Muscle layer of duodenum (tissue), 2 donors: ENCODE measurements around the gene MGMT.

ENCODE experiments used
- H3K27ac ChIP-seq: one replicate; pipeline ENCODE4 v1.7.0; 2013; ENCODE audit warnings: mild to moderate bottlenecking, low read length
- H3K27me3 ChIP-seq: one replicate; pipeline ENCODE4 v1.7.0; 2013; ENCODE audit warnings: low read depth, mild to moderate bottlenecking, control low read depth, low read length
- H3K36me3 ChIP-seq, 2 donors: one replicate each; pipeline ENCODE4 v1.7.0; 2013; ENCODE audit warnings: low read length in 2 of 2, control low read depth in 1 of 2, mild to moderate bottlenecking in 1 of 2; ENCODE audit not compliant: insufficient read depth in 2 of 2, control insufficient read depth in 1 of 2
- H3K4me1 ChIP-seq, 2 donors: one replicate each; pipeline ENCODE4 v1.7.0; 2013; ENCODE audit warnings: low read length in 2 of 2, mild to moderate bottlenecking in 2 of 2, control low read depth in 1 of 2, moderate library complexity in 1 of 2; ENCODE audit not compliant: insufficient read depth in 2 of 2, control insufficient read depth in 1 of 2
- H3K4me3 ChIP-seq, 2 donors: one replicate each; pipeline ENCODE4 v1.7.0; 2013; ENCODE audit warnings: low read length in 2 of 2, low read depth in 1 of 2, mild to moderate bottlenecking in 1 of 2
- H3K9me3 ChIP-seq, 2 donors: one replicate each; pipeline ENCODE4 v1.7.0; 2013; ENCODE audit warnings: low read length in 2 of 2, control low read depth in 1 of 2, mild to moderate bottlenecking in 1 of 2; ENCODE audit not compliant: control insufficient read depth in 1 of 2
- donor health status: healthy.

MGMT gene

GRCh38 chr10:129629911-129630310 lies 162.9 kb downstream of the MGMT start:
- H3K9me3 ChIP-seq: peaks cover 4 to 6% of the 10 kb centered on the region in 2 donors
- no peak overlapping the region for H3K27ac ChIP-seq
- no peak overlapping the region for H3K4me3 ChIP-seq
- H3K27me3 ChIP-seq: no peaks in the 10 kb centered on the region
- H3K4me1 ChIP-seq: no peaks in the 10 kb centered on the region
- no peaks in the 10 kb centered on the region for H3K36me3 ChIP-seq

GRCh38 chr10:129631006-129631405 lies 164.0 kb downstream of the MGMT start:
- Histone ChIP-seq H3K27ac (no peak overlapping the region), H3K36me3 (no peaks in the 10 kb centered on the region), H3K27me3 (no peaks in the 10 kb centered on the region), H3K4me1 (no peaks in the 10 kb centered on the region), H3K4me3 (no peak overlapping the region), H3K9me3 (peaks cover 4 to 6% of the 10 kb centered on the region in 2 donors)

DNA sequence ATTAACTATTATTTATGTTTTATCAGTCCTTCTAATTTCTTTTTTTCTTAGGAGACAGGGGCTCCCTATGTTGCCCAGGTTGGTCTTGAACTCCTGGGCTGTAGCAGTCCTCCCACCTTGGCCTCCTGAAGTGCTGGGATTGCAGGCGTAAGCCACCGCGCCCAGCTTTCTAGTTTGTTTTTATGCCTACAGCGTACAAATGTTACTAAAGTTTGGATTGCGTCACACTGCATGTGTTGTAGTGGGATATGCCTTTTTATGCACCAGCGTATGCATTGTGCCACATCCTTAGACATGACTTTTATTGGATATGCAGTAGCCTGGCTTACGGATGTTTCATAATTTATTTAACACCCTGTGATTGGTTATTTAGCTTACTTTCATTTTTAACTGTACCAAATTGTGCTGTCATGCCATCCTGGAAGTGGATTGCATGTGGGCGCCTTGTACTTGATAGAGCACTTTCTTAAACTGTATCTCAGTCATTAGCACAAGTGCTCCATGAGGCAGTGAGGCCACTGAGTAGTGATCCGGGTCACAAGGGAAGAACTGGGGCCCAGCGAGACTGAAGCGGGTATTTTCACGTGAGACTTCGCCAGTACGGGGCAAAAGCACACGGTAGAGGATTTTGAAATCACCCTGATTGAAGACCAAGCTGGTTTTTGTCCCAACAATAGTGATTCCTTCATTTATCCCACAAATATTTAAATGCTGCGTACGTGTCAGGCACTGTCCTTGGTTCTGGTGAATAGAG lies 165.0 kb downstream of the MGMT start:
- no peak overlapping the region for H3K27ac ChIP-seq
- no peaks in the 10 kb centered on the region for H3K4me1 ChIP-seq
- H3K27me3 ChIP-seq: no peaks in the 10 kb centered on the region
- H3K36me3 ChIP-seq: no peaks in the 10 kb centered on the region
- H3K9me3 ChIP-seq: peaks cover 4 to 6% of the 10 kb centered on the region in 2 donors
- no peak overlapping the region for H3K4me3 ChIP-seq

GRCh38 chr10:129637010-129637409 lies 170.0 kb downstream of the MGMT start:
- no peaks in the 10 kb centered on the region for H3K27me3 ChIP-seq
- H3K4me1 ChIP-seq: no peaks in the 10 kb centered on the region
- no peak overlapping the region for H3K4me3 ChIP-seq
- no peaks in the 10 kb centered on the region for H3K36me3 ChIP-seq
- peaks cover 4 to 6% of the 10 kb centered on the region in 2 donors for H3K9me3 ChIP-seq
- H3K27ac ChIP-seq: no peak overlapping the region

DNA sequence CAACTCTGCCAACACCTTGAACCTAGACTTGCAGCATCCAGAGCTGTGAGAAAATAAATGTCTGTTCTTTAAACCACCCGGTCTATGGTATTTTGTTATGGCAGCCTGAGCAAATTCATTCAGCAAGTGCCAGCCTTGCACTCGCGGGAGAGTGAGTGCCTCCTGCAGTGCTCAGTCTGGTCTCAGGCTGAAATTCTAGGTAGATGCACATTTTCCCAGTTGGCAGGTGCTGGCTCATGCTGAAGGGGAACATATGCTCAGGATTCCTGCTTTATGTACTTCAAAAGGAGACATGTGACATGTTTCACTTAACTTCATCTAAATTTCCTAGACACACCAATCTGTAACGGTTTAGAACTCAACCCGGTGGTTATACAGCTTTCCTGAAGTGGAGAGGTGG lies 170.8 kb downstream of the MGMT start:
- H3K4me3 ChIP-seq: no peak overlapping the region
- H3K36me3 ChIP-seq: no peaks in the 10 kb centered on the region
- H3K9me3 ChIP-seq: peaks cover 4 to 6% of the 10 kb centered on the region in 2 donors
- no peaks in the 10 kb centered on the region for H3K27me3 ChIP-seq
- H3K27ac ChIP-seq: no peak overlapping the region
- H3K4me1 ChIP-seq: no peaks in the 10 kb centered on the region

- Histone ChIP-seq H3K27ac (no peak overlapping the region), H3K36me3 (peaks cover 0 to 6% of the 10 kb centered on the region in 2 donors)
These were observed 174.3 kb downstream of the MGMT start for GRCh38 chr10:129641351-129641750.

GRCh38 chr10:129641982-129642381 lies 174.9 kb downstream of the MGMT start:
- no peaks in the 10 kb centered on the region for H3K9me3 ChIP-seq
- no peaks in the 10 kb centered on the region for H3K4me1 ChIP-seq
- no peaks in the 10 kb centered on the region for H3K27me3 ChIP-seq
- no peak overlapping the region for H3K4me3 ChIP-seq
- H3K36me3 ChIP-seq: peaks cover 0 to 9% of the 10 kb centered on the region in 2 donors
- H3K27ac ChIP-seq: no peak overlapping the region

More at GRCh38 chr10:129641351-129641750, 174.3 kb downstream of the MGMT start:
- no peaks in the 10 kb centered on the region for H3K27me3 ChIP-seq
- H3K4me3 ChIP-seq: no peak overlapping the region
- no peaks in the 10 kb centered on the region for H3K4me1 ChIP-seq
- H3K9me3 ChIP-seq: no peaks in the 10 kb centered on the region

DNA sequence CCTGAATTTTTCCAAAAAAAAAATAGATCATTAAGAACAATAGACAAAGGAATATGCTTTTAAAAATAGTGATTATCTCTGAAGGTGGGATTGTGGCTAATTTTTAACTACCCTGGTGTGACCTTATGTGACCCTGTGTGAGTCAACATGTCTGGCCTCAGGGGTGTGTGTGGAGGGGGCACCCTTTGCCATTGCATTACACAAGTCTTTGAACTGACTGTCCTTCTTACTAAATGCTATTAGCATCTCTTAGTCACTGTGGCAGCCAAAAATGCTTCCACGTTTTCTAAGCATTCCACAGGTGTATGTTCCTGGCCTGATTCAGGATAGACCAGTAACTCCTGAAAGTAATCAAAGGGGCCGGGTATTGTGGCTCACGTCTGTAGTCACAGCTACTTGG lies 175.4 kb downstream of the MGMT start:
- no peaks in the 10 kb centered on the region for H3K9me3 ChIP-seq
- H3K4me3 ChIP-seq: no peak overlapping the region
- no peaks in the 10 kb centered on the region for H3K4me1 ChIP-seq
- H3K36me3 ChIP-seq: peaks cover 0 to 11% of the 10 kb centered on the region in 2 donors
- H3K27me3 ChIP-seq: no peaks in the 10 kb centered on the region
- H3K27ac ChIP-seq: no peak overlapping the region

DNA sequence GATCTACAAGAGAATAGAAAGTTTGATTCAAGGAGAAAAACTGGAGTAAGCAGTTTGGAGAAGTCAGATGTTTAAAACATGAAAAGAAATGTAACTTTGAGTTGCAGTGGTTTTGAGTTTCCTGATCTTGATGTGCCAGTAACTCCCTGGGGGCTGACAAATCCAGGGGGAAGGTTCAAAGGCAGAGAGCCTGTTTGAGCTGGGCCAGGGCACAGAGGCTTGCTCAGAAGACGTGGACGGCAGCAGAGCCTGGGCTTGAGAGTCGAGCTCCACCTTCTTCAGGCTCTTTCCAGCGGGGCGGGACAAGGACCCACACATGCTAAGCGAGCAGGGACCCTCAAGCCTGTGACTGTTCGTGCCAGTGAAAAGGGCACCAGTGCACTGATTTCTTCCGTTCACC lies 176.2 kb downstream of the MGMT start:
- H3K27me3 ChIP-seq: no peaks in the 10 kb centered on the region

DNA sequence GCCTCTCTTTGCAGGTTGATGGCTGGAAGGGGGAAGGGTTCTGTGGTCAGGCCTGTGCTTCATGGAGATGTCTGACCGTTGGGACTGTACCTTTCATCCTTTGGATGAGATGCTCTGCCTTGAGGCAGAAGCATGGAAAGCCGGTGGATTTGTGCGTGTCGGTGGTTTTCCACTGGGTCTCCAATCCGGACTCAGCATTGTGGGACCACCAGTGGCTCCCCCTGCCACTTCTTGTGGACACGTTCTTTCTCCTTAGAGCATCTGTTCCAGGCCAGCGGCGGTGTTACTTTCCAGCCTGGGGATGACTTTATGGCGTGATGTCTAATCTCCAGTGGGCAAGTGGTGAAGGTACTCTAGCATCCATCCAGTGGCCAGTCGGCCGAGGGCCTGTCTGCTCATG lies 178.4 kb downstream of the MGMT start:
- no peaks in the 10 kb centered on the region for H3K9me3 ChIP-seq
- peaks cover 0 to 11% of the 10 kb centered on the region in 2 donors for H3K36me3 ChIP-seq
- no peaks in the 10 kb centered on the region for H3K27me3 ChIP-seq
- H3K4me3 ChIP-seq: no peak overlapping the region
- H3K4me1 ChIP-seq: no peaks in the 10 kb centered on the region
- H3K27ac ChIP-seq: no peak overlapping the region

More for the DNA sequence above, 176.2 kb downstream of the MGMT start:
- no peaks in the 10 kb centered on the region for H3K9me3 ChIP-seq
- H3K36me3 ChIP-seq: peaks cover 0 to 11% of the 10 kb centered on the region in 2 donors
- no peak overlapping the region for H3K27ac ChIP-seq
- H3K4me1 ChIP-seq: no peaks in the 10 kb centered on the region
- H3K4me3 ChIP-seq: no peak overlapping the region

- Histone ChIP-seq H3K9me3 (no peaks in the 10 kb centered on the region), H3K4me1 (no peaks in the 10 kb centered on the region), H3K36me3 (peaks cover 0 to 11% of the 10 kb centered on the region in 2 donors), H3K27me3 (no peaks in the 10 kb centered on the region), H3K4me3 (no peak overlapping the region), H3K27ac (no peak overlapping the region)
These were observed 179.9 kb downstream of the MGMT start for GRCh38 chr10:129646973-129647372.

GRCh38 chr10:129647590-129647989 lies 180.5 kb downstream of the MGMT start:
- H3K27me3 ChIP-seq: no peaks in the 10 kb centered on the region
- H3K9me3 ChIP-seq: no peaks in the 10 kb centered on the region
- no peak overlapping the region for H3K4me3 ChIP-seq
- no peak overlapping the region for H3K27ac ChIP-seq
- peaks cover 0 to 11% of the 10 kb centered on the region in 2 donors for H3K36me3 ChIP-seq
- no peaks in the 10 kb centered on the region for H3K4me1 ChIP-seq
